Activated CD8-positive, alpha-beta memory T cell treated with anti-CD3 and anti-CD28 coated beads, Interleukin-2, amount 10 ng/mL, durations not matched to agents 7 days and 5 days (primary cell): ENCODE results near the gene KLF11. TPM values are rescaled to one million over a fixed set of nuclear protein-coding genes. Genes with fewer than 3 reads are reported as not detected.
"Not testable (repeated sequence)": the region's sequence is repeated elsewhere in the genome, so short reads cannot be mapped to it uniquely, and the experiment has no call there.

Source experiments
- ATAC-seq: fragments of 150-1000 bp; cut with Tn5 transposase; one replicate; pipeline ENCODE4 v1.10.0; 2021; ENCODE audit warnings: moderate library complexity
- CTCF ChIA-PET: fragments of 350-600 bp; sonication (Branson Sonifier 250); formaldehyde crosslinking; loops from one replicate; lab custom pipeline; 2021; ENCODE audit warnings: antibody characterized with exemption; lab: Charles Lee
- DNase-seq: peaks from one replicate; pipeline ENCODE4 v3.0.0-alpha.2; 2020
- H3K27ac Mint-ChIP-seq: one replicate; pipeline ENCODE4 v1.8.0; 2021; ENCODE audit warnings: mild to moderate bottlenecking, mixed read lengths
- H3K27me3 Mint-ChIP-seq: one replicate; pipeline ENCODE4 v1.8.0; 2021; ENCODE audit warnings: mixed read lengths
- H3K36me3 Mint-ChIP-seq: one replicate; pipeline ENCODE4 v1.8.0; 2021; ENCODE audit warnings: mild to moderate bottlenecking, mixed read lengths
- H3K4me1 Mint-ChIP-seq: one replicate; pipeline ENCODE4 v1.8.0; 2021; ENCODE audit warnings: mixed read lengths
- H3K4me3 Mint-ChIP-seq: one replicate; pipeline ENCODE4 v1.8.0; 2021; ENCODE audit warnings: mild to moderate bottlenecking, moderate library complexity, mixed read lengths
- H3K9me3 Mint-ChIP-seq: one replicate; pipeline ENCODE4 v1.8.0; 2022; ENCODE audit warnings: low read depth, mixed read lengths
- total RNA-seq, 2 experiments: library from RNA; stranded (reverse); gene quantifications; one replicate each; pipeline ENCODE4 v1.2.3, GENCODE V29; 2021

Gene KLF11
- total RNA-seq, 2 experiments from 2014 or later = 10.4 to 11.0 TPM

- Mint-ChIP-seq H3K4me3 (no peak overlapping the region), H3K27me3 (peaks cover 78% of the 10 kb centered on the region), H3K27ac (no peak overlapping the region), H3K9me3 (no peaks in the 10 kb centered on the region), H3K4me1 (peaks cover 11% of the 10 kb centered on the region), H3K36me3 (no peaks in the 10 kb centered on the region)
- DNase-seq = no peak
- no peak for ATAC-seq
- CTCF ChIA-PET = interaction anchor here (1.0 to 9.1 kb wide), 6 partner anchors 11 to 351 kb away, joined by 4 to 117 read pairs (median 12); no protein-coding TSS in a partner anchor
Observed at GRCh38 chr2:10083692-10084211, 40.4 kb downstream of the KLF11 start.

DNA sequence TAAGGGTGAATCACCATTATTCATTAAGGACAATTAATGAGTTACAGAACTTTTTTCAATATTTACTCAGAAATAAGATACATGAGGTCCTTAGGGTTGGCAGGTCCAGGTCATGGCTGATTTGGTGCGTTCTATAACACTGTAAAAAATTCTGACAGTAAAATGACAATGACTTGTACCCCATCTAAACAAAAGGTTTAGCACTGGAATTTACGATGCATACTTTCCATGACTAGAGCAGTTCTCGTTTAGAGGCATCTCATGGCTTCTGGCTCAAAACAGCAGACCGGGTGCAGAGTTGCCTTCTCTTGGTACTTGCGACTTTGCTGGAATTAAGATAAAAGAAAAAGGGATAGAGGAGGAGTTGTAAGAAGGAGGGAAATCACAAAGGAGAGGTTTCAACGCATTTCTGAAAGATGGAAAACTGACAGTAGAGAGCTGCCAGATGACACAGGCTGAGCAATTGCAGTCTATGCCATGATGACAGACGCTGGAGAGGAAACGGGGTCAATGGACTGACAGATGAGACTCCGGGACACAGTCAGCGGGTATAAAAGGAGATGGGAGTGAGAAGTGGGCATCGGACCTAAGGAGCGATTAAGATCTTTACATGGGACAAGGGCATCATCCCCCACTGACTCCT, 41.0 kb downstream of the KLF11 start:
- H3K4me1 Mint-ChIP-seq = peaks cover 8% of the 10 kb centered on the region
- H3K9me3 Mint-ChIP-seq = no peaks in the 10 kb centered on the region
- H3K36me3 Mint-ChIP-seq = no peaks in the 10 kb centered on the region
- CTCF ChIA-PET = interaction anchor here (0.8 to 9.1 kb wide), 4 partner anchors 13 to 351 kb away, joined by 3 to 117 read pairs (median 10); no protein-coding TSS in a partner anchor
- H3K27ac Mint-ChIP-seq = no peak overlapping the region
- no peak overlapping the region for H3K4me3 Mint-ChIP-seq
- DNase-seq (no peak), ATAC-seq (no peak)
- peaks cover 75% of the 10 kb centered on the region for H3K27me3 Mint-ChIP-seq

DNA sequence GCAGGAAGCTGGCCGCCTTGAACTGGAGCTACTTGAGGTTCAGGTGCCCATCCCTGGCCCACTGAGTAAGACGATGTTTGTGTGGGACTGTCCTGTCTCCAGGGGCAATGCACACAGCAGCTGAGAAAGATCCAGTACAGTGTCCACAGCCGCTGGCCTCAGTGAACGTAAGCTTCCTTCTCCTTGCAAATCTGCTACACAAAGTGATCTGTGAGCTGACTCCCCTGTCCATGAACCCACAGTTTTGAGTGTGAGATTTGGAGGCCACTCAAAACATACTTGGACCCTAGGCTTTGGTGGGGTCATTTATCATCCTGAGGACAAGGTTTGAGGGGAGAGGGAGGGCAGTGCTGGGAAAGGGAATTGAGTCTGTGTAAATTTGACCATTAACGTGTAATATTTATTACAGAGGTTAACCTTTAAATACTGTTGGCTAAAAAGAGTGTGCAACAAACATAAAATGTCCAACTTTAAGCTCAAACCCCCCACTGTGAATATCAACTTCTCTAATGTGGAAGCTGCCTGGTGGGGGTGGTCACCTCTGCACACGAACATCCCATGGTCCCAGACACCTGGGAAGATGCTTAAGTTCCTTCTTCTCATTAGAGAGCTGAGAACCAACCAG, 41.8 kb downstream of the KLF11 start:
- H3K27me3 Mint-ChIP-seq = peaks cover 83% of the 10 kb centered on the region
- no peak for ATAC-seq
- H3K4me1 Mint-ChIP-seq = peaks cover 8% of the 10 kb centered on the region
- no peak overlapping the region for H3K27ac Mint-ChIP-seq
- no peaks in the 10 kb centered on the region for H3K36me3 Mint-ChIP-seq
- CTCF ChIA-PET = interaction anchor here (0.8 to 9.1 kb wide), 5 partner anchors 12 to 350 kb away, joined by 3 to 117 read pairs (median 4); no protein-coding TSS in a partner anchor
- no peak overlapping the region for H3K4me3 Mint-ChIP-seq
- DNase-seq = no peak
- no peaks in the 10 kb centered on the region for H3K9me3 Mint-ChIP-seq

GRCh38 chr2:10085668-10086059, 42.3 kb downstream of the KLF11 start:
- no peak overlapping the region for H3K4me3 Mint-ChIP-seq
- no peak overlapping the region for H3K27ac Mint-ChIP-seq
- CTCF ChIA-PET = interaction anchor here (1.2 to 9.1 kb wide), 4 partner anchors 12 to 350 kb away, joined by 3 to 117 read pairs (median 10); no protein-coding TSS in a partner anchor
- DNase-seq = no peak
- H3K27me3 Mint-ChIP-seq = peaks cover 88% of the 10 kb centered on the region
- no peak for ATAC-seq
- no peaks in the 10 kb centered on the region for H3K36me3 Mint-ChIP-seq
- H3K4me1 Mint-ChIP-seq = peaks cover 8% of the 10 kb centered on the region
- H3K9me3 Mint-ChIP-seq = no peaks in the 10 kb centered on the region

DNA sequence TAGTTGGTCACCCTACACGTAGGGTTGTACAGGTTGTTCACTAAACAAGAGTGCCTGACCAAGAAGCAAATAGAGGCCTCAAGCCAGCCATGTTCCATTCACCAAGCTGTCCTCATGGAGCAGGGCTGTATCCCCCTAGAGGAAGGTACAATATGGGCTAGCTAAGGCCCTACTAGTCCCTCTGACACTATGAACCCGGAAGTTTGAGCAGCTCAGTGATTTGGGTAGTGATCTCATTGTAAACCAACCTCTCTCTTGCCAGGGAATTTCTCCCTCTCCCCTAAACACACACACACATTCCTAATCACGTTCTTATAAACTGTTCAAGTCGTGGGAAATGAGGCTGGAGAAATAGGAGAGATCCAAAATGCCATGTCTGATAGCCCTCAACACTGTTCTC, 43.6 kb downstream of the KLF11 start:
- no peak for DNase-seq
- H3K27me3 Mint-ChIP-seq = peaks cover 88% of the 10 kb centered on the region
- H3K27ac Mint-ChIP-seq = no peak overlapping the region
- peaks cover 4% of the 10 kb centered on the region for H3K36me3 Mint-ChIP-seq
- H3K4me3 Mint-ChIP-seq = no peak overlapping the region
- ATAC-seq = no peak
- peaks cover 6% of the 10 kb centered on the region for H3K4me1 Mint-ChIP-seq
- no peaks in the 10 kb centered on the region for H3K9me3 Mint-ChIP-seq
- CTCF ChIA-PET = interaction anchor here (1.2 to 9.1 kb wide), 3 partner anchors 10 to 27 kb away, joined by 3 to 117 read pairs (median 8); no protein-coding TSS in a partner anchor

- CTCF ChIA-PET = interaction anchor here (1.2 to 9.1 kb wide), 3 partner anchors 10 to 27 kb away, joined by 3 to 117 read pairs (median 8); no protein-coding TSS in a partner anchor
- ATAC-seq = no peak
- peaks cover 88% of the 10 kb centered on the region for H3K27me3 Mint-ChIP-seq
- peaks cover 8% of the 10 kb centered on the region for H3K36me3 Mint-ChIP-seq
- peaks cover 10% of the 10 kb centered on the region for H3K4me1 Mint-ChIP-seq
- H3K9me3 Mint-ChIP-seq = no peaks in the 10 kb centered on the region
- H3K4me3 Mint-ChIP-seq = no peak overlapping the region
- H3K27ac Mint-ChIP-seq = no peak overlapping the region
- no peak for DNase-seq
Observed at GRCh38 chr2:10087360-10087759, 44.0 kb downstream of the KLF11 start.

GRCh38 chr2:10089565-10090190, 46.3 kb downstream of the KLF11 start:
- H3K4me1 Mint-ChIP-seq = peaks cover 11% of the 10 kb centered on the region
- no peak for DNase-seq

GRCh38 chr2:10091182-10091888, 48.0 kb downstream of the KLF11 start:
- H3K4me3 Mint-ChIP-seq = peak overlapping the region; percentile 50
- H3K27me3 Mint-ChIP-seq = peaks cover 71% of the 10 kb centered on the region
- no peaks in the 10 kb centered on the region for H3K9me3 Mint-ChIP-seq
- peaks cover 11% of the 10 kb centered on the region for H3K4me1 Mint-ChIP-seq
- DNase-seq (peak; percentile 63), ATAC-seq (peak; percentile 64)
- CTCF ChIA-PET = interaction anchor here (0.6 to 9.1 kb wide), 14 partner anchors 8 to 344 kb away, joined by 3 to 117 read pairs (median 6); no protein-coding TSS in a partner anchor
- H3K36me3 Mint-ChIP-seq = peaks cover 8% of the 10 kb centered on the region
- no peak overlapping the region for H3K27ac Mint-ChIP-seq

More at GRCh38 chr2:10089565-10090190, 46.3 kb downstream of the KLF11 start:
- H3K27me3 Mint-ChIP-seq = peaks cover 77% of the 10 kb centered on the region
- ATAC-seq = no peak
- H3K4me3 Mint-ChIP-seq = no peak overlapping the region
- no peak overlapping the region for H3K27ac Mint-ChIP-seq
- no peaks in the 10 kb centered on the region for H3K9me3 Mint-ChIP-seq
- H3K36me3 Mint-ChIP-seq = peaks cover 8% of the 10 kb centered on the region
- CTCF ChIA-PET = interaction anchor here (0.6 to 9.1 kb wide), 4 partner anchors 8 to 39 kb away, joined by 3 to 117 read pairs (median 3); no protein-coding TSS in a partner anchor

DNA sequence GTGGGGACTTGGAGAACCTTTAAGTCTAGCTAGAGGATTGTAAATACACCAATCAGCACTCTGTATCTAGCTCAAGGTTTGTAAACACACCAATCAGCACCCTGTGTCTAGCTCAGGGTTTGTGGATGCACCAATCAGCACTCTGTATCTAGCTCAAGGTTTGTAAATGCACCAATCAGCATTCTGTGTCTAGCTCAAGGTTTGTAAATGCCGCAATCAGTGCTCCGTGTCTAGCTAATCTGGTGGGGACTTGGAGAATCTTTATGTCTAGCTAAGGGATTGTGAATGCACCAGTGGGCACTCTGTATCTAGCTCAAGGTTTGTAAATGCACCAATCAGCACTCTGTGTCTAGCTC, 48.5 kb downstream of the KLF11 start:
- ATAC-seq, H3K36me3 Mint-ChIP-seq, DNase-seq, H3K27ac Mint-ChIP-seq, H3K4me3 Mint-ChIP-seq, H3K9me3 Mint-ChIP-seq: not testable (repeated sequence)
- CTCF ChIA-PET = interaction anchor here (0.6 to 9.1 kb wide), 14 partner anchors 9 to 343 kb away, joined by 3 to 117 read pairs (median 6); no protein-coding TSS in a partner anchor
- Mint-ChIP-seq H3K27me3 (peaks cover 67% of the 10 kb centered on the region), H3K4me1 (peaks cover 11% of the 10 kb centered on the region)

- Mint-ChIP-seq H3K9me3 (no peaks in the 10 kb centered on the region), H3K4me1 (peaks cover 11% of the 10 kb centered on the region), H3K36me3 (peaks cover 8% of the 10 kb centered on the region), H3K4me3 (no peak overlapping the region), H3K27me3 (peaks cover 62% of the 10 kb centered on the region), H3K27ac (no peak overlapping the region)
- ATAC-seq (no peak), DNase-seq (no peak)
- CTCF ChIA-PET = interaction anchor here (1.2 to 6.8 kb wide), 2 partner anchors 24 to 41 kb away, joined by 4 to 111 read pairs; no protein-coding TSS in a partner anchor
Observed at GRCh38 chr2:10094271-10094814, 51.0 kb downstream of the KLF11 start.

GRCh38 chr2:10095175-10095574, 51.8 kb downstream of the KLF11 start:
- Mint-ChIP-seq H3K9me3 (no peaks in the 10 kb centered on the region), H3K4me1 (peaks cover 11% of the 10 kb centered on the region), H3K4me3 (no peak overlapping the region), H3K27me3 (peaks cover 54% of the 10 kb centered on the region), H3K36me3 (peaks cover 8% of the 10 kb centered on the region), H3K27ac (no peak overlapping the region)
- CTCF ChIA-PET = interaction anchor here (1.1 to 6.8 kb wide), 3 partner anchors 16 to 40 kb away, joined by 3 to 111 read pairs (median 4); no protein-coding TSS in a partner anchor
- DNase-seq (no peak), ATAC-seq (no peak)

DNA sequence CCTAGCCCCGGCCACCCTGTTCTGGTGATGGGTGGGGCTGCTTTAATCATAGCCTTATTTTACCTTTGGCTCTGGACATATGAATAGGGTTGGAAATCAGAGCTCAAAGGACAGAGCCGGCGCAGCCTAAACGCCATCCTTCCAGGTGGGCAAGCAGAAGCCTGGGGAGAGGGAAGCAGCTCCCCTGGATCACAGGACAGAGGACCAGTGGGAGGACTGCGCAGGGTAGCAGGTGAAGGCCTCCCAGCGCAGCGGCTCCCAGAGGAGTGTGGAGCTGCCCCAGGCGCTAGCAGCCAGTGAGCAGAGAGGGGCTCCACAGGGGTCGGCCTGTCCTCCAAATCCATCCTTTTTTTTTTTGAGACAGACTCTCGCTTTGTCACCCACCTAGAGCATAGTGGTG, 53.3 kb downstream of the KLF11 start:
- peaks cover 46% of the 10 kb centered on the region for H3K27me3 Mint-ChIP-seq
- CTCF ChIA-PET = interaction anchor here (0.9 to 6.8 kb wide), 19 partner anchors 8 to 339 kb away, joined by 3 to 111 read pairs (median 5); partner anchors contain the start of gene CYS1
- H3K4me1 Mint-ChIP-seq = peaks cover 8% of the 10 kb centered on the region

More for the DNA sequence above, 53.3 kb downstream of the KLF11 start:
- no peak overlapping the region for H3K27ac Mint-ChIP-seq
- no peaks in the 10 kb centered on the region for H3K9me3 Mint-ChIP-seq
- no peak overlapping the region for H3K4me3 Mint-ChIP-seq
- H3K36me3 Mint-ChIP-seq = peaks cover 5% of the 10 kb centered on the region
- DNase-seq = no peak
- no peak for ATAC-seq
